ENCODE results near the gene NUP133. TPM values are rescaled to one million over a fixed set of nuclear protein-coding genes. Genes with fewer than 3 reads are reported as not detected.
"Not testable (repeated sequence)": the region's sequence is repeated elsewhere in the genome, so short reads cannot be mapped to it uniquely, and the experiment has no call there.

The NUP133 gene
- polyA plus RNA-seq, 1 donor from 2014 or later: 16.3 TPM

DNA sequence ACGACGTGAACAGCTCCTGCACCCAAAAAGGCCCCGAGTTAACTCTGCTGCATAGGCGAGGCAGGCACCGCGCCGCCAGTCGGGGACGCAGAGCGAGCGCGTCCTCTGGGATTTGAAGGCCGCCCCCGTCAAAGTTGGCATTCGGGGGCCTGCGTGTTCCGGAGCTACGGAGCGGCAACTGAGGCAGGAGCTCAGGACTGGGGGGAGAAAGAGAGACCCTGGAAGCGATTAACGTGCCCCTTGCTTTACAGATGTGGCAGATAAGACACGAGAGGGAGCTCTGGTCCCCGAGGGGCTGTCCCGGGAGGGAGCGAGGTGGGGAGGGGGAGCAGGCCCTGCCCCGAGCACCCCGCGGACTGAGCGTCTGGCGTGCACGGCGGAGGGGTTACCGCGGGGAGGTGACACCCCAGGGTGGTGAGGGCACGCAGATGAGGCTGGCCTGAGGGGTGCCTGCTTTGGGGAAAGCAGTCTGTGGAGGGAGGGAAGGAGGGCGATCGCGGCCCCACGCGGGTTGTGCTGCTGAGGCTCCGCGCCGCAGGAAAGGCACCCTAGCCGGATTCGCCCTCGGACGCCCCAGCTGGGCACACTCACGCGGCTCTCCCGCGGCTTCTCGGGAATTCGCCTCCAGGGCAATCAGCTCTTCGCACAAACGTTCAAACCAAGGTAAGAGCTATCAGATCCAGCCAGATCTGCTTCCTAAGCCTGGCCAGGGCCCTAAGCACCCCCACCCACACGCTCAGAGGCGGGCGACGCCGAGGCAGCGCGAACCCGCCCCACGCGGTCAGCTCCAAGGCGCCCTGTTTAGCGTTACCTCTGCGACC lies 100.7 kb downstream of the NUP133 start:
- no peak overlapping the region for H3K27ac Mint-ChIP-seq
- H3K4me1 Mint-ChIP-seq: peaks cover 6 to 11% (median 6%) of the 10 kb centered on the region in 3 donors
- H3K9me3 Mint-ChIP-seq: no peaks in the 10 kb centered on the region
- peaks cover 43% of the 10 kb centered on the region for H3K27me3 Mint-ChIP-seq
- peaks cover 2% of the 10 kb centered on the region for H3K36me3 Mint-ChIP-seq
- peak overlapping the region in 3 of 4 donors; percentile 72 to 94 (median 79) for H3K4me3 Mint-ChIP-seq

DNA sequence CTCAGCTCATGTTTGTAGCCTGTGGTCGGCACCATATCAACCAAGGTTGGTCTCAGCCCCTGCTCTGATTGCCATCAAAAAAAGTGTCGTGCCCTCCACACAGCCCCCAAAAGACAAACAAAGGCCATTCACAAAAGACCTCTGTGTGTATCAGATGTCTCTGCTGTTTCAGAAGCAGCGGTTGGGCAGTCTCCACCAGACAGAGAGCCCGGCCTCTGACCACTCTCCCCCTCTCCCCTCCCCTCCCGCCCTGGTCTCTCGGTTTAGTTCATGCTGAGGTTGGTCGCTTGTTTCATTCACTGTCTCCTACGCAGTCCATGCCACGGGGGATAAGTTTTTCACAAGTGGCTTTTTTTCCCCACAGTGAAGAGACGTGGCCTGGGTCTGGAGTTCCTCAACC lies 101.3 kb downstream of the NUP133 start:
- Mint-ChIP-seq H3K4me3 (peak overlapping the region in 3 of 4 donors; percentile 72 to 94 (median 78)), H3K9me3 (peaks cover 0 to 1% (median 0%) of the 10 kb centered on the region in 3 donors), H3K4me1 (peaks cover 6 to 11% (median 6%) of the 10 kb centered on the region in 3 donors), H3K36me3 (peaks cover 2% of the 10 kb centered on the region), H3K27me3 (peaks cover 43% of the 10 kb centered on the region), H3K27ac (peak overlapping the region in 1 of 3 donors; percentile 14)

DNA sequence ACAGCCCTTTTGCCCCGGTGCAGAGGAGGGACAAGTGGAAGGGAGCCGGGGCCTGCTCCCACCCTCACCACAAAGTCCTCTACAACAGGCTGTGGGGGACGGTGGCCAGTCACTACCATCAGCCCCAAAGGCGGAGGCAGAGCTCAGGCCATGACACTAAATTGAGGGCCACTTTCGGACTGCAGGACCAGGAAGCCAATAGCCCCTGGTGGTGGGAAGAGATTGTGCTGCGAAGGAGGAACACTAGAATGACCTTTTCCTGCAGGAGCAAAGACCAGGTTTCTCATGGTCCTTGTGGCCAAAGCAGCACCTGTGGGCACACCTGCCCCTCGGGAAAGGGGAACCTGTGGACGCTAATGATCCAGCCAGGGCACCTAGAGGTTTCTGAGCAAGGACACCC lies 104.6 kb downstream of the NUP133 start:
- Mint-ChIP-seq H3K36me3 (peaks cover 2% of the 10 kb centered on the region), H3K4me1 (peaks cover 0 to 5% (median 2%) of the 10 kb centered on the region in 3 donors), H3K27ac (no peak overlapping the region), H3K9me3 (peaks cover 0 to 1% (median under 1%) of the 10 kb centered on the region in 3 donors), H3K27me3 (peaks cover 33% of the 10 kb centered on the region), H3K4me3 (peak overlapping the region in 1 of 4 donors; percentile 35)

DNA sequence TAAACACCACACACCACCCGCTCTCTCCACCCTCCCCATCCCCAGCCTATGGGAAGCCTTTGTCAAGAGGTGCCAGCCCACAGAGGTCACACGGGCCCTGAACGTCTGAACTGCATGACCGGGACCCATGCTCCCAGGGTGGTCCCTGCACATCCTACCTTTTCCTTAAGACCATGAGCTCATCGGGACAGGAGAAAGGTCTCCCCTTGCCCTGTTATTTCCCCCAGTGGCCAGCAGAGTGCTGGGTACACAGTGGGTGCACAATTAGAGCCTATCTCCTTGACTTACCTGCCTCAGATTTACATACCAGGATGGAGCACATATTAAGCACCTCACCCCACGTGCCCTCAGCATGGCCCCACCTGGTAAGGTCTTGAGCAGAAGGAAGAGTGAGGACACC lies 105.1 kb downstream of the NUP133 start:
- Mint-ChIP-seq H3K27me3 (peaks cover 34% of the 10 kb centered on the region), H3K36me3 (peaks cover 2% of the 10 kb centered on the region), H3K4me3 (peak overlapping the region in 1 of 4 donors; percentile 35), H3K27ac (no peak overlapping the region), H3K4me1 (peaks cover 0 to 5% (median 2%) of the 10 kb centered on the region in 3 donors), H3K9me3 (peaks cover 0 to 2% (median 1%) of the 10 kb centered on the region in 3 donors)

DNA sequence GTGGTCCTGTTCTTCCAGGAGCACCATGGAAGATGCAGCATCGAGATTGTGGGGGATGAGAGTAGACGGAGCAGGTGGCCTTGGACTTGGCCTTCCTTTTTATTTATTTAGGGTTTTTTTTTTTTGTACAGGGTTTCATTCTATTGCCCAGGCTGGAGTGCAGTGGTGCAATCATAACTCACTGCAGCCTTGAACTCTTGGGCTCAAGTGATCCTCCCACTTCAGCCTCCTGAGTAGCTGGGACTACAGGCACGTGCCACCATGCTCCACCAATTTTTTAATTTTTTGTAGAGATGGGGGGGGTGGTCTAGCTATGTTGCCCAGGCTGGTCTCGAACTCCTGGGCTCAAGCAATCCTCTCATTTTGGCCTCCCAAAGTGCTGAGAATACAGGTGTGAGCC lies 105.8 kb downstream of the NUP133 start:
- H3K27ac Mint-ChIP-seq, H3K36me3 Mint-ChIP-seq, H3K9me3 Mint-ChIP-seq, H3K4me1 Mint-ChIP-seq, H3K4me3 Mint-ChIP-seq: not testable (repeated sequence)
- H3K27me3 Mint-ChIP-seq: peaks cover 31% of the 10 kb centered on the region

DNA sequence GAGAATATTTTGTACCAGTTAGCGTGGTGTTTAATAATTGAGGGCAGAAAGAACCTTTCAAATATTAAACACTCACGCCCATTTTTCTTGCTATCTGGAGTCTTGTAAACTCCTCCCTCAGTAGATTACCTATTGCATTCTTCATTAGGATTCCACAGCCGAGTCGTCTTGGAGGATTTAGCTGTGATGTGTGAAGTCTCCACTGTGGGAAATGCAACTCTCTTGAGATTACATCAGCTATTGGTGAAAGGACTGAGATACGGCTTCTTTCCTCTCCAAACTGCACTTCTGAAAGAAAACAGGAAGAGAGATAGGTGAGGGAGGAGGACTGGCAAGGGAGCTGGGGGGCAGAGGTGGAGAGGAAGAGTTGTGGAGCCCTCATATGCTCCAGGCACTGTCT lies 110.4 kb downstream of the NUP133 start:
- Mint-ChIP-seq H3K9me3 (peaks cover 2 to 4% (median 2%) of the 10 kb centered on the region in 3 donors), H3K36me3 (no peaks in the 10 kb centered on the region), H3K27me3 (peaks cover 26% of the 10 kb centered on the region), H3K4me3 (no peak overlapping the region), H3K27ac (no peak overlapping the region), H3K4me1 (no peaks in the 10 kb centered on the region)

DNA sequence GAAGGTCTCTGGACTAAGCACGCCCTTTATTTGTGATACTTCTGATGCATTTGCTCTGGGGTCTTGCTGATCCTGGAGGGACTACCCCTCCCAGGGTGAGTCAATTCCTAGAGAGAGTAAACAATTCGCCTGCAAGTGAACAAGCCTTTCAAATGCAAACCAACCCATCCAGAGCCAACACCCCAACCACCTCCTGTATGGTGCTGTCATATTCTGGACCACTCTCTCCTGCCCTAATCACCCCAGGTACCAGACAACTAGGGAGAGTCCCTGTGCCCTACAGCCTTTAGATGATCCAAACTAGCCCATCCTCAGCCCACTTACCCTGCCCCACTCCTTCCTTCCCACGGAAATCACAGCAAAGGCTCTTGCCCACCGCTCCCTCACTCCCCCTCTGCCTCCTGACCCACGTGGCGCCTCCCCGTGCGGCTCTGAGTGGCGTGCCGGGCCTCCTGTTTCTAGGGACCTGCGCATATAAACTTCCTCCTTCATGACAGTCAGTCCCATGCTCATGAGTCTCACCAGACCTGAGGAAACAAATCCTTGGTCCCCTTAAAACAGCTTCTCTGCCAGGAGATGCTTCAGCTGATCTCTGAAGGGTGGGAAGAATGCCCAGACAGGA lies 111.4 kb downstream of the NUP133 start:
- H3K27me3 Mint-ChIP-seq: peaks cover 26% of the 10 kb centered on the region
- no peak overlapping the region for H3K27ac Mint-ChIP-seq
- no peaks in the 10 kb centered on the region for H3K36me3 Mint-ChIP-seq
- H3K9me3 Mint-ChIP-seq: peaks cover 2 to 6% (median 2%) of the 10 kb centered on the region in 3 donors
- no peaks in the 10 kb centered on the region for H3K4me1 Mint-ChIP-seq
- no peak overlapping the region for H3K4me3 Mint-ChIP-seq

DNA sequence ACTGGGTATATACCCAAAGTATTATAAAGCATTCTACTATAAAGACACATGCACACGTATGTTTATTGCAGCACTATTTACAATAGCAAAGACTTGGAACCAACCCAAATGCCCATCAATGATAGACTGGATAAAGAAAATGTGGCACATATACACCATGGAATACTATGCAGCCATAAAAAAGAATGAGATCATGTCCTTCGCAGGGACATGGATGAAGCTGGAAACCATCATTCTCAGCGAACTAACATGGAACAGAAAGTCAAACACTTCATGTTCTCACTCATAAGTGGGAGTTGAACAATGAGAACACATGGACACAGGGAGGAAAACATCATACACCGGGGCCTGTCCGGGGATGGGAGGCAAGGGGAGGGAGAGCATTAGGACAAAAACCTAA lies 113.6 kb downstream of the NUP133 start:
- not testable (repeated sequence) for H3K9me3 Mint-ChIP-seq, H3K36me3 Mint-ChIP-seq, H3K4me1 Mint-ChIP-seq, H3K27ac Mint-ChIP-seq, H3K4me3 Mint-ChIP-seq
- H3K27me3 Mint-ChIP-seq: peaks cover 23% of the 10 kb centered on the region

DNA sequence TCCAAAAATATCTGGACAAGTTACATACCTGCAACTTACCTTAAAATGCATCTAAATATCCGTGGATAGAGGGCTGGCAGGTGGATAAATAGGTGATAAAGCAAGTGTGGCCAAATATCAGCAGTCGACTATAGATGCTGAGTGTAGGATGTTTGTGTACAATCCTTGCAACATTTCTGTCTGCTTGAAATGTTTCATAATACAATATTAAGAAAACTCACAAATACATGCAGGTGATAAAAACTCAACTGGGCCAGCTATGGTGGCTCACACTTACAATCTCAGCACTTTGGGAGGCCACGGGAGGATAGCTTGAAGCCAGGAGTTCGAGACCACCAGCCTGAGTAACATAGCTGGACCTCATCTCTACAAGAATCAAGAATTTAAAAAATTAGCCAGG lies 115.2 kb downstream of the NUP133 start:
- H3K9me3 Mint-ChIP-seq: peaks cover 0 to 9% (median 2%) of the 10 kb centered on the region in 3 donors
- no peak overlapping the region for H3K4me3 Mint-ChIP-seq
- H3K27ac Mint-ChIP-seq: no peak overlapping the region
- H3K4me1 Mint-ChIP-seq: peaks cover 0 to 2% (median 0%) of the 10 kb centered on the region in 3 donors
- H3K36me3 Mint-ChIP-seq: peaks cover 2% of the 10 kb centered on the region
- peaks cover 24% of the 10 kb centered on the region for H3K27me3 Mint-ChIP-seq

Other genes with a start within 250 kb of the NUP133 start
- 37.8 TPM for gene RAB4A, start 237.2 kb downstream of the NUP133 start, polyA plus RNA-seq
- gene CCSAP, start 165.3 kb downstream of the NUP133 start, polyA plus RNA-seq: 2.2 TPM
- gene ACTA1, start 74.2 kb downstream of the NUP133 start, polyA plus RNA-seq: not detected
- 3.9 TPM for gene ABCB10, start 50.4 kb upstream of the NUP133 start, polyA plus RNA-seq
- gene TAF5L, start 117.8 kb upstream of the NUP133 start, polyA plus RNA-seq: 7.6 TPM
- 5.6 TPM for gene URB2, start 117.9 kb upstream of the NUP133 start, polyA plus RNA-seq